ENCODE measurements around the gene TEX54. TPM values are rescaled to one million over a fixed set of nuclear protein-coding genes. Genes with fewer than 3 reads are reported as not detected.

The TEX54 gene
- total and polyA plus RNA-seq, 2 of the 13 experiments (the other 11 are each of a cell fraction or from before 2014, with no cell fraction given) = not detected

DNA sequence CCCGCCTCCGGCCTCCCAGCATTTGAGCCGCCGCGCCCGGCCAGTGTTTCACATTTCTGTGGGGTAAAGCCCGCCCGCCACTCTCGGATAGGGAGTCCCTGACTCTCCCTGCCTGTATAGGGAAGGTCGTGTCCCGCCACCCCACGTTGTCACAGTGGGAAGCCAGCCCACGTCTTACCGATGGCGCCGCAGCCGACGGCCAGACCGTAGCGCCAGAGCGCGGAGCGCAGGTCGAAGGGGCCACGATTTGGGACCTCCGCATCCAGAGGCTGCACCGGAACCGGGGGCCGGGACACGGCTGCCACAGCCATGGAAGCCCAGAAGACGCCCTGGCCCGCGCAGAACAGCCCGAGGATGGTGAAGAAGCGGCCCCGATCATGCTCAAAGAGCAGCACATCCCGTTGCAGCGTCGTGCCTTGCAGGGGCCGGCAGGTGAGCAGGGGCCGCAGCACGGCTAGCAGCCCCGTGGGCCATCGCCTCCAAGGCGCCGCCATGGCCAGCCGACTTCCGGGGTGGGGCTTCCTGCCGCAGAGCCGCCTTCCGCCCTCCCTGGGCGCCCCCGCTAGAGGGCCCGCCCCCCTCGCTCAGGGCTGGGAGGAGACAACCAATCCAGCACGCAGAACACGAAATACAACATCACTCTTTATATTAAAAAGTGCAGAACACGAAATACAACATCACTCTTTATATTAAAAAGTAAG lies 41.0 kb downstream of the TEX54 start, which contains the start of gene TMEM223 (continued):
- TF ChIP-seq, protein P1, sequence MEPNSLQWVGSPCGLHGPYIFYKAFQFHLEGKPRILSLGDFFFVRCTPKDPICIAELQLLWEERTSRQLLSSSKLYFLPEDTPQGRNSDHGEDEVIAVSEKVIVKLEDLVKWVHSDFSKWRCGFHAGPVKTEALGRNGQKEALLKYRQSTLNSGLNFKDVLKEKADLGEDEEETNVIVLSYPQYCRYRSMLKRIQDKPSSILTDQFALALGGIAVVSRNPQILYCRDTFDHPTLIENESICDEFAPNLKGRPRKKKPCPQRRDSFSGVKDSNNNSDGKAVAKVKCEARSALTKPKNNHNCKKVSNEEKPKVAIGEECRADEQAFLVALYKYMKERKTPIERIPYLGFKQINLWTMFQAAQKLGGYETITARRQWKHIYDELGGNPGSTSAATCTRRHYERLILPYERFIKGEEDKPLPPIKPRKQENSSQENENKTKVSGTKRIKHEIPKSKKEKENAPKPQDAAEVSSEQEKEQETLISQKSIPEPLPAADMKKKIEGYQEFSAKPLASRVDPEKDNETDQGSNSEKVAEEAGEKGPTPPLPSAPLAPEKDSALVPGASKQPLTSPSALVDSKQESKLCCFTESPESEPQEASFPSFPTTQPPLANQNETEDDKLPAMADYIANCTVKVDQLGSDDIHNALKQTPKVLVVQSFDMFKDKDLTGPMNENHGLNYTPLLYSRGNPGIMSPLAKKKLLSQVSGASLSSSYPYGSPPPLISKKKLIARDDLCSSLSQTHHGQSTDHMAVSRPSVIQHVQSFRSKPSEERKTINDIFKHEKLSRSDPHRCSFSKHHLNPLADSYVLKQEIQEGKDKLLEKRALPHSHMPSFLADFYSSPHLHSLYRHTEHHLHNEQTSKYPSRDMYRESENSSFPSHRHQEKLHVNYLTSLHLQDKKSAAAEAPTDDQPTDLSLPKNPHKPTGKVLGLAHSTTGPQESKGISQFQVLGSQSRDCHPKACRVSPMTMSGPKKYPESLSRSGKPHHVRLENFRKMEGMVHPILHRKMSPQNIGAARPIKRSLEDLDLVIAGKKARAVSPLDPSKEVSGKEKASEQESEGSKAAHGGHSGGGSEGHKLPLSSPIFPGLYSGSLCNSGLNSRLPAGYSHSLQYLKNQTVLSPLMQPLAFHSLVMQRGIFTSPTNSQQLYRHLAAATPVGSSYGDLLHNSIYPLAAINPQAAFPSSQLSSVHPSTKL (CRISPR knock-in tag; IDR thresholded peaks at IDR 0.05) = 0 out of 2 replicates have a peak, but pooled peaks have one; percentile 13
- peak; percentile 57; the same call in 1 of the 2 replicates for TF ChIP-seq ZNF317 (CRISPR knock-in tag; IDR thresholded peaks at IDR 0.05)
- TF ChIP-seq NFE2L1 (CRISPR knock-in tag; IDR thresholded peaks at IDR 0.05; ENCODE audit: borderline replicate concordance) = peak; percentile 47; the same call in 1 of the 2 replicates
- TF ChIP-seq HNF4A (CRISPR knock-in tag; IDR thresholded peaks at IDR 0.05) = no peak
- TF ChIP-seq ZSCAN29 (CRISPR knock-in tag; conservative IDR thresholded peaks at IDR 0.05) = no peak
- TF ChIP-seq, protein P2, sequence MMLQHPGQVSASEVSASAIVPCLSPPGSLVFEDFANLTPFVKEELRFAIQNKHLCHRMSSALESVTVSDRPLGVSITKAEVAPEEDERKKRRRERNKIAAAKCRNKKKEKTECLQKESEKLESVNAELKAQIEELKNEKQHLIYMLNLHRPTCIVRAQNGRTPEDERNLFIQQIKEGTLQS (CRISPR knock-in tag; IDR thresholded peaks at IDR 0.05) = peak; percentile 41; the same call in 1 of the 2 replicates
- TF ChIP-seq YY1 (IDR thresholded peaks at IDR 0.05; ENCODE audit: insufficient read depth, insufficient replicate concordance, low read depth, low read length) = peak; percentile 94
- no peak for TF ChIP-seq ZNF841 (CRISPR knock-in tag; IDR thresholded peaks at IDR 0.05; ENCODE audit: borderline replicate concordance)
- TF ChIP-seq, protein P3, sequence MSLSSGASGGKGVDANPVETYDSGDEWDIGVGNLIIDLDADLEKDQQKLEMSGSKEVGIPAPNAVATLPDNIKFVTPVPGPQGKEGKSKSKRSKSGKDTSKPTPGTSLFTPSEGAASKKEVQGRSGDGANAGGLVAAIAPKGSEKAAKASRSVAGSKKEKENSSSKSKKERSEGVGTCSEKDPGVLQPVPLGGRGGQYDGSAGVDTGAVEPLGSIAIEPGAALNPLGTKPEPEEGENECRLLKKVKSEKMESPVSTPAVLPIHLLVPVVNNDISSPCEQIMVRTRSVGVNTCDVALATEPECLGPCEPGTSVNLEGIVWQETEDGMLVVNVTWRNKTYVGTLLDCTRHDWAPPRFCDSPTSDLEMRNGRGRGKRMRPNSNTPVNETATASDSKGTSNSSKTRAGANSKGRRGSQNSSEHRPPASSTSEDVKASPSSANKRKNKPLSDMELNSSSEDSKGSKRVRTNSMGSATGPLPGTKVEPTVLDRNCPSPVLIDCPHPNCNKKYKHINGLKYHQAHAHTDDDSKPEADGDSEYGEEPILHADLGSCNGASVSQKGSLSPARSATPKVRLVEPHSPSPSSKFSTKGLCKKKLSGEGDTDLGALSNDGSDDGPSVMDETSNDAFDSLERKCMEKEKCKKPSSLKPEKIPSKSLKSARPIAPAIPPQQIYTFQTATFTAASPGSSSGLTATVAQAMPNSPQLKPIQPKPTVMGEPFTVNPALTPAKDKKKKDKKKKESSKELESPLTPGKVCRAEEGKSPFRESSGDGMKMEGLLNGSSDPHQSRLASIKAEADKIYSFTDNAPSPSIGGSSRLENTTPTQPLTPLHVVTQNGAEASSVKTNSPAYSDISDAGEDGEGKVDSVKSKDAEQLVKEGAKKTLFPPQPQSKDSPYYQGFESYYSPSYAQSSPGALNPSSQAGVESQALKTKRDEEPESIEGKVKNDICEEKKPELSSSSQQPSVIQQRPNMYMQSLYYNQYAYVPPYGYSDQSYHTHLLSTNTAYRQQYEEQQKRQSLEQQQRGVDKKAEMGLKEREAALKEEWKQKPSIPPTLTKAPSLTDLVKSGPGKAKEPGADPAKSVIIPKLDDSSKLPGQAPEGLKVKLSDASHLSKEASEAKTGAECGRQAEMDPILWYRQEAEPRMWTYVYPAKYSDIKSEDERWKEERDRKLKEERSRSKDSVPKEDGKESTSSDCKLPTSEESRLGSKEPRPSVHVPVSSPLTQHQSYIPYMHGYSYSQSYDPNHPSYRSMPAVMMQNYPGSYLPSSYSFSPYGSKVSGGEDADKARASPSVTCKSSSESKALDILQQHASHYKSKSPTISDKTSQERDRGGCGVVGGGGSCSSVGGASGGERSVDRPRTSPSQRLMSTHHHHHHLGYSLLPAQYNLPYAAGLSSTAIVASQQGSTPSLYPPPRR (CRISPR knock-in tag; IDR thresholded peaks at IDR 0.05; ENCODE audit: borderline replicate concordance) = no peak
- TF ChIP-seq EED (CRISPR knock-in tag; IDR thresholded peaks at IDR 0.05) = 0 out of 2 replicates have a peak, but pooled peaks have one; percentile 46
- TF ChIP-seq GTF3A (CRISPR knock-in tag; conservative IDR thresholded peaks at IDR 0.05) = no peak
- TF ChIP-seq, protein P4, sequence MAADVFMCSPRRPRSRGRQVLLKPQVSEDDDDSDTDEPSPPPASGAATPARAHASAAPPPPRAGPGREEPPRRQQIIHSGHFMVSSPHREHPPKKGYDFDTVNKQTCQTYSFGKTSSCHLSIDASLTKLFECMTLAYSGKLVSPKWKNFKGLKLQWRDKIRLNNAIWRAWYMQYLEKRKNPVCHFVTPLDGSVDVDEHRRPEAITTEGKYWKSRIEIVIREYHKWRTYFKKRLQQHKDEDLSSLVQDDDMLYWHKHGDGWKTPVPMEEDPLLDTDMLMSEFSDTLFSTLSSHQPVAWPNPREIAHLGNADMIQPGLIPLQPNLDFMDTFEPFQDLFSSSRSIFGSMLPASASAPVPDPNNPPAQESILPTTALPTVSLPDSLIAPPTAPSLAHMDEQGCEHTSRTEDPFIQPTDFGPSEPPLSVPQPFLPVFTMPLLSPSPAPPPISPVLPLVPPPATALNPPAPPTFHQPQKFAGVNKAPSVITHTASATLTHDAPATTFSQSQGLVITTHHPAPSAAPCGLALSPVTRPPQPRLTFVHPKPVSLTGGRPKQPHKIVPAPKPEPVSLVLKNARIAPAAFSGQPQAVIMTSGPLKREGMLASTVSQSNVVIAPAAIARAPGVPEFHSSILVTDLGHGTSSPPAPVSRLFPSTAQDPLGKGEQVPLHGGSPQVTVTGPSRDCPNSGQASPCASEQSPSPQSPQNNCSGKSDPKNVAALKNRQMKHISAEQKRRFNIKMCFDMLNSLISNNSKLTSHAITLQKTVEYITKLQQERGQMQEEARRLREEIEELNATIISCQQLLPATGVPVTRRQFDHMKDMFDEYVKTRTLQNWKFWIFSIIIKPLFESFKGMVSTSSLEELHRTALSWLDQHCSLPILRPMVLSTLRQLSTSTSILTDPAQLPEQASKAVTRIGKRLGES (CRISPR knock-in tag; IDR thresholded peaks at IDR 0.05; ENCODE audit: borderline replicate concordance) = no peak
- TF ChIP-seq ZNF550 (CRISPR knock-in tag; IDR thresholded peaks at IDR 0.05; ENCODE audit: borderline replicate concordance) = no peak
- TF ChIP-seq, protein P5, sequence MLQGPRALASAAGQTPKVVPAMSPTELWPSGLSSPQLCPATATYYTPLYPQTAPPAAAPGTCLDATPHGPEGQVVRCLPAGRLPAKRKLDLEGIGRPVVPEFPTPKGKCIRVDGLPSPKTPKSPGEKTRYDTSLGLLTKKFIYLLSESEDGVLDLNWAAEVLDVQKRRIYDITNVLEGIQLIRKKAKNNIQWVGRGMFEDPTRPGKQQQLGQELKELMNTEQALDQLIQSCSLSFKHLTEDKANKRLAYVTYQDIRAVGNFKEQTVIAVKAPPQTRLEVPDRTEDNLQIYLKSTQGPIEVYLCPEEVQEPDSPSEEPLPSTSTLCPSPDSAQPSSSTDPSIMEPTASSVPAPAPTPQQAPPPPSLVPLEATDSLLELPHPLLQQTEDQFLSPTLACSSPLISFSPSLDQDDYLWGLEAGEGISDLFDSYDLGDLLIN (CRISPR knock-in tag; IDR thresholded peaks at IDR 0.05; ENCODE audit: borderline replicate concordance) = no peak
- no peak for TF ChIP-seq ZNF207 (IDR thresholded peaks at IDR 0.05; ENCODE audit: borderline replicate concordance)
